Heart left ventricle (tissue), 16 donors: ENCODE measurements around the gene MAP7D3. TPM values are rescaled to one million over a fixed set of nuclear protein-coding genes. Genes with fewer than 3 reads are reported as not detected.

ENCODE experiments used
- ATAC-seq, 4 donors: fragments of 200-7000 bp; cut with Tn5 transposase; one replicate each; pipeline ENCODE4 v1.9.1; 2020 to 2022; ENCODE audit warnings: moderate library complexity in 4 of 4, mild to moderate bottlenecking in 3 of 4, moderate number of reproducible peaks in 1 of 4
- DNase-seq, 5 donors: peaks; one replicate each; pipeline ENCODE4 v3.0.0-alpha.2; 2020
- H3K27ac ChIP-seq, 12 donors: fragments of 200-600 bp; sonication (generic) in 4 of 12; one replicate each; pipeline versions ENCODE4 v1.5.0 to v1.8.0; 2016 to 2022; ENCODE audit warnings: mild to moderate bottlenecking in 2 of 12
- H3K27me3 ChIP-seq, 9 donors: fragments of 200-600 bp; sonication (generic) in 2 of 9; one replicate each; pipeline versions ENCODE4 v1.5.1 to v1.8.0; 2016 to 2022; ENCODE audit warnings: mild to moderate bottlenecking in 3 of 9
- H3K36me3 ChIP-seq, 9 donors: fragments of 200-600 bp; sonication (generic) in 2 of 9; one replicate each; pipeline versions ENCODE4 v1.5.0 to v1.8.0; 2018 to 2022; ENCODE audit warnings: mild to moderate bottlenecking in 2 of 9
- H3K4me1 ChIP-seq, 12 donors: fragments of 200-600 bp; sonication (generic) in 4 of 12; one replicate each; pipeline versions ENCODE4 v1.5.0 to v1.8.0; 2016 to 2022; ENCODE audit warnings: mild to moderate bottlenecking in 3 of 12
- H3K4me3 ChIP-seq, 12 donors: fragments of 200-600 bp; sonication (generic) in 4 of 12; one replicate each; pipeline versions ENCODE4 v1.5.0 to v1.8.0; 2017 to 2022; ENCODE audit warnings: mild to moderate bottlenecking in 9 of 12, moderate library complexity in 4 of 12
- H3K9me3 ChIP-seq, 12 donors: fragments of 200-600 bp; sonication (generic) in 4 of 12; one replicate each; pipeline versions ENCODE4 v1.5.0 to v1.8.0; 2016 to 2022; ENCODE audit warnings: mild to moderate bottlenecking in 1 of 12
- CTCF ChIP-seq, 12 donors: fragments of 200-600 bp; sonication (generic) in 4 of 12; IDR thresholded peaks; one replicate each; pipeline versions ENCODE4 v1.5.0 to v1.8.0; 2018 to 2022; ENCODE audit warnings: antibody characterized with exemption in 12 of 12, mild to moderate bottlenecking in 5 of 12
- POLR2A ChIP-seq, 2 donors: fragments of 450-650 bp; IDR thresholded peaks; one replicate each; pipeline ENCODE4 v1.6.1; 2017; ENCODE audit warnings: antibody characterized with exemption in 2 of 2, mild to moderate bottlenecking in 2 of 2, moderate library complexity in 2 of 2
- WGBS, 4 donors: extraction: QIAGEN DNeasy Blood & Tissue Kit in 2 of 4; methylation state at CpG; one replicate each; pipeline versions ENCODE4 v1.1.5 to v1.1.7; 2013 to 2018; 5-methylcytosine and 5-hydroxymethylcytosine counted together
- intact Hi-C, 10 donors: fragments of 100-400 bp; cut with DNase I; formaldehyde crosslinking; loops; one replicate each; pipeline versions ENCODE4 v1.11.1 to v1.14.2; 2022
- polyA plus RNA-seq, 2 donors: library from polyadenylated mRNA; stranded (reverse); fragments of 200-250 nt; gene quantifications; one replicate each; pipeline ENCODE4 v1.2.3, GENCODE V29; 2013
- total RNA-seq, 9 donors: library from RNA; depleted of rRNA in 2 of 9; stranded (reverse); fragments of >200 nt in 2 of 9; fragmentation: NEBNext Ultra II Directional in 3 of 9; extraction: Animal tissue kit (Norgen Biotek cat#: 25700) in 3 of 9; gene quantifications; one replicate each; pipeline versions ENCODE4 v1.1.0 to v1.2.4, GENCODE V29; 2016 to 2023
- donor health status: ischemic (EF 13 %, LVEDD 7.1; RV severe dilation, severe dysfunction).
- donor health status: healthy with polysubstance abuse.
- donor health status: DM: no; HTN: yes; CAD: no.
- donor health status: DM: no; HTN: no; CAD: no.
- donor health status: ischemic (EF 25% LVEDD 6.9; RV normal size, moderate dysfunction).
- donor health status: ischemic (EF 25% LVEDD 5.7; RV mildly dilated, moderate dysfunction).
- donor health status: healthy.
- donor health status: DM: yes; HTN: yes; CAD: no.
- donor health status: ischemic (EF 35%, LVEDD 5.7; RV mildly dilated, moderate dysfunction).
- donor health status: nonischemic (EF 11% LVEDD 7.7; RV severe dilation, severe dysfunction).
- donor health status: DM: yes; HTN: yes; CAD: no.
- donor health status: PGD.
- donor health status: ischemic (EF 29% LVEDD 5.4; RV normal size, mild dysfunction).
- donor health status: nonischemic (EF 23%, LVEDD 6.1; RV moderate dilation, normal function).

The MAP7D3 gene
- total and polyA plus RNA-seq, 11 donors = 8.2 to 18.4 (median 12.7) TPM

GRCh38 chrX:136272325-136272724, 21.1 kb upstream of the MAP7D3 start:
- Histone ChIP-seq H3K9me3 (no peaks in the 10 kb centered on the region), H3K27ac (no peak overlapping the region), H3K27me3 (no peaks in the 10 kb centered on the region), H3K36me3 (no peaks in the 10 kb centered on the region), H3K4me3 (no peak overlapping the region), H3K4me1 (no peaks in the 10 kb centered on the region)
- intact Hi-C loops = loop anchor here in 2 of 10 donors (10.0 kb wide), 2 partner anchors 212 to 248 kb away; partner anchors contain the start of gene BRS3 (in 1 of the 2)
- no peak for TF ChIP-seq POLR2A (IDR thresholded peaks at IDR 0.05)
- TF ChIP-seq CTCF (IDR thresholded peaks at IDR 0.05) = no peak
- WGBS, 4 donors = 39 to 47% (median 42%) methylated on average over 1 of the region's 1 CpG
- DNase-seq (no peak), ATAC-seq (no peak)

DNA sequence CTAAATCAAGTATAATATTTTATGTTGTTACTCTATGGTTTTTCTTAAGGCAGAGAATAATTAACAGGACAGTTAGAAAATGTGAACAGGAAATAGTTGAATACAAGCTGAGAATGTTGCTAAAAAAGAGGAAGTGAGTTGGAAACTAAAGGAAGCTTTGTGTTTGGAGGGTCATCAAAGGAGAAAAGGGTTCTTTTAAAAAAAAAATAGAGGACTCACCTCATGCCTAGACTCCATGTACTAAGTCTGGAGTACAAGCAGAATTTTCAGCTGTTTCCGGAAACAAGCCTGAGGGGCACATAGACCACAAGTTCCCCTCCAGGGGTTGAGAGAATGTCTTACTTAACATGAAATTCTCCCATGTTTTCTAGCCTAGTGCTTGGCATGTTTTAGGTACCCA, 20.1 kb upstream of the MAP7D3 start:
- H3K4me3 ChIP-seq = no peak overlapping the region
- 72 to 95% (median 77%) methylated on average over 1 of the region's 1 CpG for WGBS, 4 donors
- H3K9me3 ChIP-seq = no peaks in the 10 kb centered on the region
- no peak overlapping the region for H3K27ac ChIP-seq
- TF ChIP-seq POLR2A (IDR thresholded peaks at IDR 0.05) (no peak), CTCF (IDR thresholded peaks at IDR 0.05) (no peak)
- no peaks in the 10 kb centered on the region for H3K36me3 ChIP-seq
- intact Hi-C loops = loop anchor here in 2 of 10 donors (10.0 kb wide), 2 partner anchors 214 to 246 kb away; partner anchors contain the start of gene BRS3 (in 1 of the 2)
- ATAC-seq (no peak), DNase-seq (no peak)
- H3K4me1 ChIP-seq = no peaks in the 10 kb centered on the region
- no peaks in the 10 kb centered on the region for H3K27me3 ChIP-seq

DNA sequence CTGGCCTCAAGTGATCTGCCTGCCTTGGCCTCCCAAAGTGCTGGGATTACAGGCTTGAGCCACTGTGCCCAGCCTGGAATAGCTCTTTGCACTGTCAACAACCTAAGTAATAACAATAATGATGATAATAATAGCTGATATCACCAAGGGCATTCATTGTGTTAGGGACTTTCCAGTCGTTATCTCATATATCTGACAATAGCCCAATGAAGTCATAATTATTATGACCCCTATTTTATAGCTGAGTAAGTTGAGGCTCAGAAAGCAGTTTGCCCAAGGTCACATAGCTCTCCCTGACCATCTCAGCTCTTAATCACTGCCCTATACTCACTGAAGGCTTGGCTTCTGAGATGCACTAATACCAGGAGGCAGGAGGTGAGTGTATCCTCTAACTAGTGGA, 18.7 kb upstream of the MAP7D3 start:
- Histone ChIP-seq H3K4me3 (no peak overlapping the region), H3K36me3 (no peaks in the 10 kb centered on the region), H3K27ac (no peak overlapping the region), H3K4me1 (no peaks in the 10 kb centered on the region), H3K27me3 (peaks cover 0 to 5% (median 0%) of the 10 kb centered on the region in 9 donors), H3K9me3 (no peaks in the 10 kb centered on the region)
- intact Hi-C loops = loop anchor here (2.0 to 10.0 kb wide), 11 partner anchors 53 to 245 kb away; partner anchors contain the start of genes BRS3 (in 1 of the 10) and HTATSF1 (in 1 of the 10)
- 25 to 76% (median 61%) methylated on average over 1 of the region's 1 CpG for WGBS, 4 donors
- TF ChIP-seq CTCF (IDR thresholded peaks at IDR 0.05) (no peak), POLR2A (IDR thresholded peaks at IDR 0.05) (no peak)
- DNase-seq = no peak
- ATAC-seq = no peak

- Histone ChIP-seq H3K4me3 (no peak overlapping the region), H3K27me3 (peaks cover 0 to 5% (median 0%) of the 10 kb centered on the region in 9 donors), H3K4me1 (no peaks in the 10 kb centered on the region), H3K9me3 (no peaks in the 10 kb centered on the region), H3K36me3 (no peaks in the 10 kb centered on the region), H3K27ac (no peak overlapping the region)
- TF ChIP-seq POLR2A (IDR thresholded peaks at IDR 0.05) (no peak), CTCF (IDR thresholded peaks at IDR 0.05) (peak; percentile 59 to 82 (median 69))
- intact Hi-C loops = loop anchor here in 9 of 10 donors (1.0 to 10.0 kb wide), 10 partner anchors 51 to 241 kb away; partner anchors contain the start of gene HTATSF1 (in 1 of the 9)
- DNase-seq (peak in 2 of 5 donors; percentile 25 to 28), ATAC-seq (peak in 3 of 4 donors; percentile 45 to 63 (median 49))
- 48 to 59% (median 55%) methylated on average over 5 of the region's 5 CpGs for WGBS, 4 donors
Measured at GRCh38 chrX:136268051-136269048, 17.1 kb upstream of the MAP7D3 start.
